NCI-H1694 treated with DMSO at 0.1 percent for 48 hours (cell line): ENCODE data around the gene SGO2.

ENCODE experiments used
- DNase-seq: peaks from one replicate; lab custom pipeline; 2025; lab: John Stamatoyannopoulos, UW

SGO2 gene

GRCh38 chr2:200525882-200526651, at the start of gene SGO2:
SGO2 (plus strand) TSS chr2:200526207; CDS start chr2:200532976, 6,769 bp downstream.
- peak; percentile 94 for DNase-seq

- no peak for DNase-seq
These were observed 49.2 kb upstream of the SGO2 start for GRCh38 chr2:200476836-200477235.

GRCh38 chr2:200477667-200478131, 48.3 kb upstream of the SGO2 start:
- DNase-seq, result no peak

GRCh38 chr2:200479692-200480265, 46.2 kb upstream of the SGO2 start:
- no peak for DNase-seq

GRCh38 chr2:200482194-200482593, 43.8 kb upstream of the SGO2 start:
- no peak for DNase-seq

GRCh38 chr2:200483729-200484198, 42.2 kb upstream of the SGO2 start:
- DNase-seq, result no peak

- no peak for DNase-seq
These were observed 41.1 kb upstream of the SGO2 start for GRCh38 chr2:200484934-200485333.

GRCh38 chr2:200486529-200486928, 39.5 kb upstream of the SGO2 start:
- DNase-seq, result no peak

GRCh38 chr2:200488169-200488568, 37.8 kb upstream of the SGO2 start:
- DNase-seq, result no peak

- no peak for DNase-seq
These were observed 36.0 kb upstream of the SGO2 start for GRCh38 chr2:200490001-200490400.

GRCh38 chr2:200492656-200493055, 33.4 kb upstream of the SGO2 start:
- no peak for DNase-seq

GRCh38 chr2:200494048-200494447, 32.0 kb upstream of the SGO2 start:
- no peak for DNase-seq

- DNase-seq, result no peak
These were observed 29.3 kb upstream of the SGO2 start for GRCh38 chr2:200496696-200497095.

- DNase-seq, result no peak
These were observed 27.4 kb upstream of the SGO2 start for GRCh38 chr2:200498402-200499162.

- no peak for DNase-seq
These were observed 23.8 kb upstream of the SGO2 start for GRCh38 chr2:200502196-200502595.

- DNase-seq, result no peak
These were observed 19.3 kb upstream of the SGO2 start for GRCh38 chr2:200506679-200507078.

GRCh38 chr2:200507179-200507578, 18.8 kb upstream of the SGO2 start:
- no peak for DNase-seq

- no peak for DNase-seq
These were observed 16.8 kb upstream of the SGO2 start for GRCh38 chr2:200509235-200509611.

- DNase-seq, result peak; percentile 48
These were observed 16.2 kb upstream of the SGO2 start, which contains the start of gene KCTD18 for GRCh38 chr2:200509612-200510433. KCTD18 (minus strand) TSS chr2:200510068; CDS start chr2:200507016, 3,052 bp downstream.

- DNase-seq, result no peak
These were observed 10.9 kb upstream of the SGO2 start for GRCh38 chr2:200515155-200515554.

- DNase-seq, result no peak
These were observed 2.8 kb upstream of the SGO2 start for GRCh38 chr2:200523158-200523557.

GRCh38 chr2:200523604-200524003, 2.4 kb upstream of the SGO2 start:
- no peak for DNase-seq
